ENCODE data around the gene DCST2. TPM values are rescaled to one million over a fixed set of nuclear protein-coding genes. Genes with fewer than 3 reads are reported as not detected.

DCST2 gene
- total and polyA plus RNA-seq, 2 donors from 2014 or later: 0.43 to 1.4 TPM

DNA sequence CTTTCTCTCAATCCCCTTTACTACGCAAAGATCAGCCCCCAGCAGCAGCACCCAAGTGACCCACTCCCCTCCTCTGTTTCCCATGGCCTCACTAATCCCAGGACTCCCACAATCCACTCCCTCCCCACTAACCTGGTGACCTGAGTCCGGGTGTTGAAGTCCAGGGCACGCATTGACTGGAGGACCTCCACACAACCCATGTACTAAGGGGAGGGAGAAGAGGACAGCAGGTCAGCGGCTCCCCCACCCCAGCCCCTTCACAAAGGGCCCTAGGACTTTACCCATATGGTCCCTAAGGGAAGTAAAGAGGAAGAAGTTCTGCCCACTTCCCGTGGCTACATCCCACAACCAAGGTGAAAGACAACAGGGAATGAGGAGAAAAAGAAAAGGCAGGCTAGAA lies 64.3 kb downstream of the DCST2 start:
- no peak for FAIRE-seq
- no peak overlapping the region for H3K4me3 ChIP-seq (ENCODE audit: low read length in 3 of 3)
- H3K27ac ChIP-seq (ENCODE audit: low read depth in 2 of 2, low read length in 2 of 2): peak overlapping the region; percentile 41 to 44
- H3K36me3 ChIP-seq (ENCODE audit: control insufficient read depth in 2 of 3, insufficient read depth in 3 of 3, low read length in 3 of 3): peaks cover 3 to 34% (median 26%) of the 10 kb centered on the region in 3 donors
- TF ChIP-seq, protein P1, sequence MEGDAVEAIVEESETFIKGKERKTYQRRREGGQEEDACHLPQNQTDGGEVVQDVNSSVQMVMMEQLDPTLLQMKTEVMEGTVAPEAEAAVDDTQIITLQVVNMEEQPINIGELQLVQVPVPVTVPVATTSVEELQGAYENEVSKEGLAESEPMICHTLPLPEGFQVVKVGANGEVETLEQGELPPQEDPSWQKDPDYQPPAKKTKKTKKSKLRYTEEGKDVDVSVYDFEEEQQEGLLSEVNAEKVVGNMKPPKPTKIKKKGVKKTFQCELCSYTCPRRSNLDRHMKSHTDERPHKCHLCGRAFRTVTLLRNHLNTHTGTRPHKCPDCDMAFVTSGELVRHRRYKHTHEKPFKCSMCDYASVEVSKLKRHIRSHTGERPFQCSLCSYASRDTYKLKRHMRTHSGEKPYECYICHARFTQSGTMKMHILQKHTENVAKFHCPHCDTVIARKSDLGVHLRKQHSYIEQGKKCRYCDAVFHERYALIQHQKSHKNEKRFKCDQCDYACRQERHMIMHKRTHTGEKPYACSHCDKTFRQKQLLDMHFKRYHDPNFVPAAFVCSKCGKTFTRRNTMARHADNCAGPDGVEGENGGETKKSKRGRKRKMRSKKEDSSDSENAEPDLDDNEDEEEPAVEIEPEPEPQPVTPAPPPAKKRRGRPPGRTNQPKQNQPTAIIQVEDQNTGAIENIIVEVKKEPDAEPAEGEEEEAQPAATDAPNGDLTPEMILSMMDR (IDR thresholded peaks at IDR 0.05; ENCODE audit: borderline replicate concordance, extremely low read depth, insufficient read depth): no peak
- H3K9me3 ChIP-seq (ENCODE audit: control insufficient read depth in 2 of 3, insufficient read depth in 1 of 3, low read length in 3 of 3): no peaks in the 10 kb centered on the region
- DNase-seq: peak in 1 of 5 donors; percentile 58
- peaks cover 7 to 24% (median 23%) of the 10 kb centered on the region in 3 donors for H3K4me1 ChIP-seq (ENCODE audit: control insufficient read depth in 2 of 3, insufficient read depth in 2 of 3, low read depth in 1 of 3, low read length in 3 of 3)
- no peaks in the 10 kb centered on the region for H3K27me3 ChIP-seq (ENCODE audit: control insufficient read depth, insufficient read depth, low read length)
- intact Hi-C loops (cut with DNase I): no loop called here
- H3K9ac ChIP-seq (ENCODE audit: low read length in 3 of 3): peak overlapping the region in 2 of 3 donors; percentile 45 to 78

DNA sequence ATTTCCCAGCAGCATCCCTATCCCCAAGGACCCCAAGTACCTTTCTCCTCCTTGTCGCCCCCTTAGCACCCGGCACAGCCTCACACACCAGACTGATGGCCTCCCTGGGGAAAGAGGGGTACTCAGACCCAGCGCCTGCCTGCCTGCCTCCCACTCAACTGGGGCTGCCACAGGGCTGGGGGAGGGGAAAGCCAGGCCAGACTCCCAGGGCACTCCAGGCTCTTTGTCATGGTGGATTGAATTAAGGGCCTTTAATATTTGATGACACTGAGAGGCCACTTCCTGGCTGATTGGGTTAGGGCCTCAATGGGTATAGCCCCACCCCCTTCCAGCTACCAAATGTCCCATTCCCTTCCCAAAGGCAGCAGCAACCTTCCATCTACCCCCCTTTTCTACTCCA lies 64.8 kb downstream of the DCST2 start:
- DNase-seq (peak in 2 of 5 donors; percentile 56 to 70), FAIRE-seq (no peak)
- Histone ChIP-seq H3K9me3 (ENCODE audit: control insufficient read depth in 2 of 3, insufficient read depth in 1 of 3, low read length in 3 of 3) (no peaks in the 10 kb centered on the region), H3K27me3 (ENCODE audit: control insufficient read depth, insufficient read depth, low read length) (no peaks in the 10 kb centered on the region), H3K4me1 (ENCODE audit: control insufficient read depth in 2 of 3, insufficient read depth in 2 of 3, low read depth in 1 of 3, low read length in 3 of 3) (peaks cover 7 to 24% (median 23%) of the 10 kb centered on the region in 3 donors), H3K4me3 (ENCODE audit: low read length in 3 of 3) (no peak overlapping the region), H3K9ac (ENCODE audit: low read length in 3 of 3) (peak overlapping the region in 1 of 3 donors; percentile 45), H3K36me3 (ENCODE audit: control insufficient read depth in 2 of 3, insufficient read depth in 3 of 3, low read length in 3 of 3) (peaks cover 3 to 34% (median 27%) of the 10 kb centered on the region in 3 donors), H3K27ac (ENCODE audit: low read depth in 2 of 2, low read length in 2 of 2) (peak overlapping the region in 1 of 2 donors; percentile 44)
- TF ChIP-seq, protein P1 (IDR thresholded peaks at IDR 0.05; ENCODE audit: borderline replicate concordance, extremely low read depth, insufficient read depth): no peak
- intact Hi-C loops (cut with DNase I): no loop called here

Small RNAs within 50 kb of the gene (microRNA-seq; reads per million reads assigned to microRNA genes)
- not detected for gene MIR4258

Other genes with a start within 250 kb of the DCST2 start
- 5.6 TPM for gene KCNN3, start 163.5 kb downstream of the DCST2 start, total RNA-seq
- 2.6 TPM for gene KCNN3, start 163.5 kb downstream of the DCST2 start, polyA plus RNA-seq (ENCODE audit: insufficient read depth, low read depth, low replicate concordance)
- 42.0 TPM for gene PMVK, start 97.1 kb downstream of the DCST2 start, total RNA-seq
- gene PMVK, start 97.1 kb downstream of the DCST2 start, polyA plus RNA-seq (ENCODE audit: insufficient read depth, low read depth, low replicate concordance): 132 TPM
- 83.9 TPM for gene PBXIP1, start 77.7 kb downstream of the DCST2 start, total RNA-seq
- gene PBXIP1, start 77.7 kb downstream of the DCST2 start, polyA plus RNA-seq (ENCODE audit: insufficient read depth, low read depth, low replicate concordance): 115 TPM
- 32.8 TPM for gene PYGO2, start 72.0 kb downstream of the DCST2 start, total RNA-seq
- 26.9 TPM for gene PYGO2, start 72.0 kb downstream of the DCST2 start, polyA plus RNA-seq (ENCODE audit: insufficient read depth, low read depth, low replicate concordance)
- gene SHC1, start 63.0 kb downstream of the DCST2 start, total RNA-seq: 153 TPM
- 43.8 TPM for gene SHC1, start 63.0 kb downstream of the DCST2 start, polyA plus RNA-seq (ENCODE audit: insufficient read depth, low read depth, low replicate concordance)
- 23.1 TPM for gene CKS1B, start 59.1 kb downstream of the DCST2 start, total RNA-seq
- 43.1 TPM for gene CKS1B, start 59.1 kb downstream of the DCST2 start, polyA plus RNA-seq (ENCODE audit: insufficient read depth, low read depth, low replicate concordance)
- 34.1 TPM for gene FLAD1, start 50.4 kb downstream of the DCST2 start, total RNA-seq
- 37.9 TPM for gene FLAD1, start 50.4 kb downstream of the DCST2 start, polyA plus RNA-seq (ENCODE audit: insufficient read depth, low read depth, low replicate concordance)
- gene LENEP, start 40.2 kb downstream of the DCST2 start, total RNA-seq: not detected
- not detected for gene LENEP, start 40.2 kb downstream of the DCST2 start, polyA plus RNA-seq (ENCODE audit: insufficient read depth, low read depth, low replicate concordance)
- gene ZBTB7B, start 31.0 kb downstream of the DCST2 start, total RNA-seq: 68.7 TPM
- gene ZBTB7B, start 31.0 kb downstream of the DCST2 start, polyA plus RNA-seq (ENCODE audit: insufficient read depth, low read depth, low replicate concordance): 20.1 TPM
- gene DCST1, start within 50 bp of the DCST2 start, total RNA-seq: not detected
- gene DCST1, start within 50 bp of the DCST2 start, polyA plus RNA-seq (ENCODE audit: insufficient read depth, low read depth, low replicate concordance): not detected
- 152 TPM for gene ADAM15, start 17.5 kb upstream of the DCST2 start, total RNA-seq
- gene ADAM15, start 17.5 kb upstream of the DCST2 start, polyA plus RNA-seq (ENCODE audit: insufficient read depth, low read depth, low replicate concordance): 68.4 TPM
- 7.6 TPM for gene EFNA4, start 30.0 kb upstream of the DCST2 start, total RNA-seq
- 11.8 TPM for gene EFNA4, start 30.0 kb upstream of the DCST2 start, polyA plus RNA-seq (ENCODE audit: insufficient read depth, low read depth, low replicate concordance)
- gene EFNA3, start 45.1 kb upstream of the DCST2 start, total RNA-seq: 1.7 TPM
- gene EFNA3, start 45.1 kb upstream of the DCST2 start, polyA plus RNA-seq (ENCODE audit: insufficient read depth, low read depth, low replicate concordance): 1.2 TPM
- 133 TPM for gene EFNA1, start 94.1 kb upstream of the DCST2 start, total RNA-seq
- gene EFNA1, start 94.1 kb upstream of the DCST2 start, polyA plus RNA-seq (ENCODE audit: insufficient read depth, low read depth, low replicate concordance): 61.1 TPM
- gene SLC50A1, start 102.1 kb upstream of the DCST2 start, total RNA-seq: 34.8 TPM
- 61.8 TPM for gene SLC50A1, start 102.1 kb upstream of the DCST2 start, polyA plus RNA-seq (ENCODE audit: insufficient read depth, low read depth, low replicate concordance)
- gene DPM3, start 106.8 kb upstream of the DCST2 start, total RNA-seq: 84.4 TPM
- gene DPM3, start 106.8 kb upstream of the DCST2 start, polyA plus RNA-seq (ENCODE audit: insufficient read depth, low read depth, low replicate concordance): 237 TPM
- gene KRTCAP2, start 139.5 kb upstream of the DCST2 start, total RNA-seq: 198 TPM
- 351 TPM for gene KRTCAP2, start 139.5 kb upstream of the DCST2 start, polyA plus RNA-seq (ENCODE audit: insufficient read depth, low read depth, low replicate concordance)
- 2.1 TPM for gene TRIM46, start 140.1 kb upstream of the DCST2 start, total RNA-seq
- gene TRIM46, start 140.1 kb upstream of the DCST2 start, polyA plus RNA-seq (ENCODE audit: insufficient read depth, low read depth, low replicate concordance): 0.28 TPM
- 33.0 TPM for gene THBS3, start 174.1 kb upstream of the DCST2 start, total RNA-seq
- gene THBS3, start 174.1 kb upstream of the DCST2 start, polyA plus RNA-seq (ENCODE audit: insufficient read depth, low read depth, low replicate concordance): 21.4 TPM
- 38.8 TPM for gene MTX1, start 174.9 kb upstream of the DCST2 start, total RNA-seq
- gene MTX1, start 174.9 kb upstream of the DCST2 start, polyA plus RNA-seq (ENCODE audit: insufficient read depth, low read depth, low replicate concordance): 86.9 TPM
- 22.8 TPM for gene ENTREP3, start 221.7 kb upstream of the DCST2 start, total RNA-seq
- 19.8 TPM for gene ENTREP3, start 221.7 kb upstream of the DCST2 start, polyA plus RNA-seq (ENCODE audit: insufficient read depth, low read depth, low replicate concordance)
- 66.7 TPM for gene SCAMP3, start 228.6 kb upstream of the DCST2 start, total RNA-seq
- 89.1 TPM for gene SCAMP3, start 228.6 kb upstream of the DCST2 start, polyA plus RNA-seq (ENCODE audit: insufficient read depth, low read depth, low replicate concordance)
- 59.7 TPM for gene CLK2, start 239.7 kb upstream of the DCST2 start, total RNA-seq
- gene CLK2, start 239.7 kb upstream of the DCST2 start, polyA plus RNA-seq (ENCODE audit: insufficient read depth, low read depth, low replicate concordance): 28.9 TPM
- gene HCN3, start 243.7 kb upstream of the DCST2 start, total RNA-seq: 3.3 TPM
- 4.5 TPM for gene HCN3, start 243.7 kb upstream of the DCST2 start, polyA plus RNA-seq (ENCODE audit: insufficient read depth, low read depth, low replicate concordance)